ENCODE measurements around the gene KRTAP4-5. TPM values are rescaled to one million over a fixed set of nuclear protein-coding genes. Genes with fewer than 3 reads are reported as not detected.
"Not testable (repeated sequence)": the region's sequence is repeated elsewhere in the genome, so short reads cannot be mapped to it uniquely, and the experiment has no call there.

Gene KRTAP4-5
- total and polyA plus RNA-seq, 4 donors: not detected

DNA sequence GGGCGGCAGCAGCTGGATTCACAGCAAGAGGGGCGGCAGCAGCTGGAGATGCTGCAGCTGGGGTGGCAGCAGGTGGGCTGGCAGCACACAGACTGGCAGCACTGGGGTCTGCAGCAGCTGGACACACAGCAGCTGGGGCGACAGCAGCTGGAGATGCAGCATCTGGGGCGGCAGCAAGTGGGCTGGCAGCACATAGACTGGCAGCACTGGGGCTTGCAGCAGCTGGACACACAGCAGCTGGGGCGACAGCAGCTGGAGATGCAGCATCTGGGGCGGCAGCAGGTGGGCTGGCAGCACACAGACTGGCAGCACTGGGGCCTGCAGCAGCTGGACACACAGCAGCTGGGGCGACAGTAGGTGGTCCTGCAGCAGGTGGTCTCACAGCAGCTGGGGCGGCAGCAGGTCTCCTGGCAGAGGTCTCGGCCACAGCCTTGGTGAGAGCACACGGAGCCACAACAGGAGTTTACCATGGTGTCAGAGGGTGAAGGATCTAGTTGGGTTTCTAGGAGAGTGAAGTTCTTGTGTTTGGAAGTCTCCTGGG is 31.7 kb downstream of the KRTAP4-5 start, which contains the start of gene KRTAP4-11:
TSS of gene KRTAP4-11 (minus strand) at position 528 of the 541 bp plus-strand sequence. CDS start at position 470, 58 bp downstream.
- not testable (repeated sequence) for H3K4me1 ChIP-seq (ENCODE audit: control insufficient read depth, insufficient read depth, low read length); H3K4me3 ChIP-seq (ENCODE audit: low read depth, low read length); H3K9me3 ChIP-seq (ENCODE audit: control insufficient read depth, insufficient read depth, low read length); H3K27ac ChIP-seq (ENCODE audit: low read depth, low read length); H3K27me3 ChIP-seq (ENCODE audit: control insufficient read depth, insufficient read depth, low read length); DNase-seq (ENCODE audit: low read depth in 4 of 6, low spot score in 6 of 6); H3K36me3 ChIP-seq (ENCODE audit: control insufficient read depth, insufficient read depth, low read length)
- 80% methylated on average over 8 of the region's 10 CpGs for WGBS (ENCODE audit: insufficient coverage)

- Histone ChIP-seq H3K27ac (ENCODE audit: low read depth, low read length) (no peak overlapping the region), H3K4me1 (ENCODE audit: control insufficient read depth, insufficient read depth, low read length) (no peaks in the 10 kb centered on the region), H3K9me3 (ENCODE audit: control insufficient read depth, insufficient read depth, low read length) (peaks cover 2% of the 10 kb centered on the region), H3K36me3 (ENCODE audit: control insufficient read depth, insufficient read depth, low read length) (no peaks in the 10 kb centered on the region), H3K4me3 (ENCODE audit: low read depth, low read length) (no peak overlapping the region), H3K27me3 (ENCODE audit: control insufficient read depth, insufficient read depth, low read length) (no peaks in the 10 kb centered on the region)
- no peak for DNase-seq (ENCODE audit: low read depth in 4 of 6, low spot score in 6 of 6)
- WGBS (ENCODE audit: insufficient coverage): 40% methylated on average over 2 of the region's 5 CpGs
Measured at GRCh38 chr17:41116297-41116696, 33.3 kb downstream of the KRTAP4-5 start.

DNA sequence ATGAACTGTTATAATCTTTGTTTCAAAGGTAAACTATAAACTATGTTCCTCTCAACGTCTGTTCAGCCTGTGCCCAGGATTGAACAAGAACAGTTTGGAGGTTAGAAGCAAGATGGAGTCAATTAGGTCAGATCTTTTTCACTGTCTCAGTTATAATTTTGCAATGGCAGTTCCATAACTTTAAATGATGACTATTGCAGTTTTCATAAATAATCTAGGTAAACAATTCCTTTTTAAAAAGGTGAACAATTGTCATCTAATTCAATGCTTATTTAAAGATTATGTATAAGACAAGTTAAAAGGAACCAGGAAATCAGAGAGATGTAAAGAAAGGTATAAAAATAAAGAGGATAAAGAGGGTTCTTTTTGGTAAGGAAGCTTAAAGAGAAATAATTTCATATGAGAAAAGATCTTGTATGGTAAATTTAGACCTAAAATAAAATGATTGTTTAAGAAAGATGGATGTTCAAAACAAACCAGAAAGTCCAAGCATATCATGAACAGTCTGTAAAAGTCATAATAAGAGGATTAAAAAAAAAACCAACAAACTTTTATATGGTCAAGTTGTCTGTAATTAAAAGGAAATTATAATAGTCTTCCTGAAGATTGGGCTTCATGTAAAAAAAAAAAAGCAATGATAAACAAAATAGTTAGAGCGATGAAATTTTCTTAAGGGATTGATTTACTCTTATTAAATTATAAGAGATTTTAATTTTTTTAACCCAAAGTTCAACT is 38.3 kb downstream of the KRTAP4-5 start:
- Histone ChIP-seq H3K4me1 (ENCODE audit: control insufficient read depth, insufficient read depth, low read length) (no peaks in the 10 kb centered on the region), H3K4me3 (ENCODE audit: low read depth, low read length) (no peak overlapping the region), H3K36me3 (ENCODE audit: control insufficient read depth, insufficient read depth, low read length) (no peaks in the 10 kb centered on the region), H3K9me3 (ENCODE audit: control insufficient read depth, insufficient read depth, low read length) (peaks cover 2% of the 10 kb centered on the region), H3K27me3 (ENCODE audit: control insufficient read depth, insufficient read depth, low read length) (no peaks in the 10 kb centered on the region), H3K27ac (ENCODE audit: low read depth, low read length) (no peak overlapping the region)
- DNase-seq (ENCODE audit: low read depth in 4 of 6, low spot score in 6 of 6): no peak
- whole genome bisulfite sequencing (ENCODE audit: insufficient coverage): no CpG with 5 or more reads among the region's 2 CpGs

DNA sequence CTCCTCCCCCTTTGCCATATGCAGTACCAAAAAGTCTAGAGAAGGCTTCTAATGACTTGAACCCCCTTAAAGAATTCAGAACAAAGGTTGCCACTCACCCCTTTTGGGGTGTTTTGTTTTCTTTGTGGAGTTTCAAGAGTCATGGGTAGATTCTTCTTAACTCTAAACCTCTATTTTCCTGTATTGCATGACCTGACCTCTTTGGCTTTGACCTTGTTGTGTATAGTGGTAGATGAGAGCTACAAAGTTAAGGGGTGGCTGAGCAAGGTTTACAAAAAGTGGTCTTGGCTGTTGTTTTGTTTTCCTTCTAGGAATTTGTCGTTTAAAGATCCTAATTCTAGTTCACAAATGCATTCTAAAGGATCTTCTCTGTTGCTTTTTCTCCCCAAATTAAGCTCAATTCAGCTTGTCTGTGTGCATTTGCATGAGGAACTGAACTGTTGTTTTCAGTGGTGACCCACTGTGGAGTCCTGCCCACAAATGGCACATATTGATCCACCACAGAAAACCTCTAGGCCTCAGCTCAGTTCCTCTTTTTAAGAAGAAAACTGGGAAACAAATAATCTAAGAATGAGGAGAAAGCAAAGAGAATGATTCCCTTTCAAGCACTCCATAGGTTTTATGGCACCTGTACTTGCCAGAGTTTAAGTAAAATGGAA is 40.8 kb downstream of the KRTAP4-5 start:
- H3K4me3 ChIP-seq (ENCODE audit: low read depth, low read length); DNase-seq (ENCODE audit: low read depth in 4 of 6, low spot score in 6 of 6); H3K27ac ChIP-seq (ENCODE audit: low read depth, low read length); H3K36me3 ChIP-seq (ENCODE audit: control insufficient read depth, insufficient read depth, low read length); H3K27me3 ChIP-seq (ENCODE audit: control insufficient read depth, insufficient read depth, low read length); H3K9me3 ChIP-seq (ENCODE audit: control insufficient read depth, insufficient read depth, low read length); H3K4me1 ChIP-seq (ENCODE audit: control insufficient read depth, insufficient read depth, low read length): not testable (repeated sequence)
- no CpG with 5 or more reads among the region's 1 CpG for WGBS (ENCODE audit: insufficient coverage)

GRCh38 chr17:41107941-41108450 is 41.6 kb downstream of the KRTAP4-5 start:
- no peaks in the 10 kb centered on the region for H3K36me3 ChIP-seq (ENCODE audit: control insufficient read depth, insufficient read depth, low read length)
- H3K4me3 ChIP-seq (ENCODE audit: low read depth, low read length): no peak overlapping the region
- H3K9me3 ChIP-seq (ENCODE audit: control insufficient read depth, insufficient read depth, low read length): no peaks in the 10 kb centered on the region
- no peak for DNase-seq (ENCODE audit: low read depth in 4 of 6, low spot score in 6 of 6)
- H3K4me1 ChIP-seq (ENCODE audit: control insufficient read depth, insufficient read depth, low read length): no peaks in the 10 kb centered on the region
- WGBS (ENCODE audit: insufficient coverage): 89% methylated on average over 1 of the region's 1 CpG
- H3K27me3 ChIP-seq (ENCODE audit: control insufficient read depth, insufficient read depth, low read length): no peaks in the 10 kb centered on the region
- H3K27ac ChIP-seq (ENCODE audit: low read depth, low read length): no peak overlapping the region

DNA sequence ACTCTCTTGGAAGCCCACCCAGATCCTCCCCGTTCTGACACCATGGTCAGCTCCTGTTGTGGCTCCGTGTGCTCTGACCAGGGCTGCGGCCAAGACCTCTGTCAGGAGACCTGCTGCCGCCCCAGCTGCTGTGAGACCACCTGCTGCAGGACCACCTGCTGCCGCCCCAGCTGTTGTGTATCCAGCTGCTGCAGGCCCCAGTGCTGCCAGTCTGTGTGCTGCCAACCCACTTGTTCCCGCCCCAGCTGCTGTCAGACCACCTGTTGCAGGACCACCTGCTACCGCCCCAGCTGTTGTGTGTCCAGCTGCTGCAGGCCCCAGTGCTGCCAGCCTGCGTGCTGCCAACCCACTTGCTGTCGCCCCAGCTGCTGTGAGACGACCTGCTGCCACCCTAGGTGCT is 44.3 kb downstream of the KRTAP4-5 start, which contains the start of gene KRTAP4-9:
TSS of gene KRTAP4-9 (plus strand) at position 43 of the 400 bp plus-strand sequence. CDS start at position 43, 0 bp downstream.
- H3K4me1 ChIP-seq (ENCODE audit: control insufficient read depth, insufficient read depth, low read length); DNase-seq (ENCODE audit: low read depth in 4 of 6, low spot score in 6 of 6); H3K27me3 ChIP-seq (ENCODE audit: control insufficient read depth, insufficient read depth, low read length); H3K27ac ChIP-seq (ENCODE audit: low read depth, low read length); H3K36me3 ChIP-seq (ENCODE audit: control insufficient read depth, insufficient read depth, low read length); H3K4me3 ChIP-seq (ENCODE audit: low read depth, low read length); H3K9me3 ChIP-seq (ENCODE audit: control insufficient read depth, insufficient read depth, low read length): not testable (repeated sequence)
- 69% methylated on average over 9 of the region's 10 CpGs for WGBS (ENCODE audit: insufficient coverage)

DNA sequence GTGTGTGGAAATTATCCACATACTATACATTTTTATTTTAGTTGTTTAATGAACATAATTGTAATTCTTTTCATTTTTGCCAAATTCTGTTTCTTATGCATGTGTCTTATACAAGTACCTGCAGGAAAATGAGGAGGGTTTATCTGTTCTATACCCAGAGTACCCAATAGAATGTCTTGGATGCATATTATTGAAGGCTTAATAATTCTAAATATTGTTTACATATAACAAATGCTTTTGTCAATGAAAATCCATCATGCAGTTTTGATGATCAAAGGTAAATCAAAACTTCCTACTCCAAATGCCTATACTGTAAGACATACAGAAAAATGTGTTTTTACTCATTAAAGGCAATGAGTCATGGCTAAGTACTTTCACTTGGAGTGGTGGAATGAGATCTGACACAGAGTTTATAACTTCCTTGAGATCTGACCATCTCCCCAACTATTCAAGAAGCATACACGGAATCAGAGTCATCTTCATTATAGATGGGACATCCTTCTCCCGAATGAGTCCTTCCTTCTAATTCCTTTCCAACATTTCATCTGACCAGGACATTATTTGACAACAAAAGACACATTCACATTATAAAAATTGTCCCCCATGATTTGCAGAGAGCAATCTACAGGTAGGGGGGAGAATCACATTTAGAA is 45.1 kb downstream of the KRTAP4-5 start:
- not testable (repeated sequence) for H3K9me3 ChIP-seq (ENCODE audit: control insufficient read depth, insufficient read depth, low read length); H3K4me1 ChIP-seq (ENCODE audit: control insufficient read depth, insufficient read depth, low read length); H3K4me3 ChIP-seq (ENCODE audit: low read depth, low read length); H3K36me3 ChIP-seq (ENCODE audit: control insufficient read depth, insufficient read depth, low read length); H3K27me3 ChIP-seq (ENCODE audit: control insufficient read depth, insufficient read depth, low read length); H3K27ac ChIP-seq (ENCODE audit: low read depth, low read length); DNase-seq (ENCODE audit: low read depth in 4 of 6, low spot score in 6 of 6)
- WGBS (ENCODE audit: insufficient coverage): no CpG with 5 or more reads among the region's 2 CpGs

DNA sequence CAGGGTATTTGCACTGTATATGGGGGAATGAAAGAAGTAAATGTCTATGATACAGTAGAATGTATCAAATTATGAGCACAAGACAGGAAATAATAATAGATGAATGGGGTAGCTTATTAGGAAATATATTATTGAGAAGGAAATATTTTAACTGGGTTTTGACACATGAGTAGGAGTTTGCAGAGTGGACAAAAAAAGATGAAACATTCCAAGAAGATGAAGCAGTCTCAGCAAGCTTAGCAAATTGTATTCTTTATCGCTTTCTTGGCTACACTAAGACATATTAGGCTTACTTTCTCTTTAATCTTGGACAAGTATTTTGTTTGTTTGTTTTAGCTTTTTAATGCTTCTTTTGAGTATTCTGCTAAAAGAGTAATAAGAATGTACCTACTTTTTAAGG is 45.7 kb downstream of the KRTAP4-5 start:
- no CpG with 5 or more reads among the region's 1 CpG for WGBS (ENCODE audit: insufficient coverage)
- Histone ChIP-seq H3K4me1 (ENCODE audit: control insufficient read depth, insufficient read depth, low read length) (no peaks in the 10 kb centered on the region), H3K9me3 (ENCODE audit: control insufficient read depth, insufficient read depth, low read length) (no peaks in the 10 kb centered on the region), H3K27ac (ENCODE audit: low read depth, low read length) (no peak overlapping the region), H3K27me3 (ENCODE audit: control insufficient read depth, insufficient read depth, low read length) (no peaks in the 10 kb centered on the region), H3K4me3 (ENCODE audit: low read depth, low read length) (no peak overlapping the region), H3K36me3 (ENCODE audit: control insufficient read depth, insufficient read depth, low read length) (no peaks in the 10 kb centered on the region)
- DNase-seq (ENCODE audit: low read depth in 4 of 6, low spot score in 6 of 6): no peak

- 43% methylated on average over 9 of the region's 10 CpGs for WGBS (ENCODE audit: insufficient coverage)
- H3K9me3 ChIP-seq (ENCODE audit: control insufficient read depth, insufficient read depth, low read length): no peaks in the 10 kb centered on the region
- H3K4me1 ChIP-seq (ENCODE audit: control insufficient read depth, insufficient read depth, low read length): no peaks in the 10 kb centered on the region
- DNase-seq (ENCODE audit: low read depth in 4 of 6, low spot score in 6 of 6): no peak
- no peak within 1 kb of the TSS for H3K4me3 ChIP-seq (ENCODE audit: low read depth, low read length)
- H3K27ac ChIP-seq (ENCODE audit: low read depth, low read length): no peak within 1 kb of the TSS
- no peaks in the 10 kb centered on the region for H3K36me3 ChIP-seq (ENCODE audit: control insufficient read depth, insufficient read depth, low read length)
- H3K27me3 ChIP-seq (ENCODE audit: control insufficient read depth, insufficient read depth, low read length): no peaks in the 10 kb centered on the region
Measured at GRCh38 chr17:41101586-41102259, 47.9 kb downstream of the KRTAP4-5 start, which contains the start of gene KRTAP4-16. TSS of gene KRTAP4-16 (minus strand) at chr17:41102209. CDS start at chr17:41102209, 0 bp downstream.
